K562 treated with DMSO at 1 percent for 48 hours (cell line): Measurements from ENCODE around the gene SYNRG. TPM values are rescaled to one million over a fixed set of nuclear protein-coding genes. Genes with fewer than 3 reads are reported as not detected.

Experiments used
- total RNA-seq: library from RNA; unstranded; fragments of 300-600 nt; gene quantifications from 2 replicates; pipeline ENCODE4 v1.2.3, GENCODE V29; 2022; ENCODE audit warnings: low replicate concordance; ENCODE audit errors: extremely low read depth

The SYNRG gene, protein sequence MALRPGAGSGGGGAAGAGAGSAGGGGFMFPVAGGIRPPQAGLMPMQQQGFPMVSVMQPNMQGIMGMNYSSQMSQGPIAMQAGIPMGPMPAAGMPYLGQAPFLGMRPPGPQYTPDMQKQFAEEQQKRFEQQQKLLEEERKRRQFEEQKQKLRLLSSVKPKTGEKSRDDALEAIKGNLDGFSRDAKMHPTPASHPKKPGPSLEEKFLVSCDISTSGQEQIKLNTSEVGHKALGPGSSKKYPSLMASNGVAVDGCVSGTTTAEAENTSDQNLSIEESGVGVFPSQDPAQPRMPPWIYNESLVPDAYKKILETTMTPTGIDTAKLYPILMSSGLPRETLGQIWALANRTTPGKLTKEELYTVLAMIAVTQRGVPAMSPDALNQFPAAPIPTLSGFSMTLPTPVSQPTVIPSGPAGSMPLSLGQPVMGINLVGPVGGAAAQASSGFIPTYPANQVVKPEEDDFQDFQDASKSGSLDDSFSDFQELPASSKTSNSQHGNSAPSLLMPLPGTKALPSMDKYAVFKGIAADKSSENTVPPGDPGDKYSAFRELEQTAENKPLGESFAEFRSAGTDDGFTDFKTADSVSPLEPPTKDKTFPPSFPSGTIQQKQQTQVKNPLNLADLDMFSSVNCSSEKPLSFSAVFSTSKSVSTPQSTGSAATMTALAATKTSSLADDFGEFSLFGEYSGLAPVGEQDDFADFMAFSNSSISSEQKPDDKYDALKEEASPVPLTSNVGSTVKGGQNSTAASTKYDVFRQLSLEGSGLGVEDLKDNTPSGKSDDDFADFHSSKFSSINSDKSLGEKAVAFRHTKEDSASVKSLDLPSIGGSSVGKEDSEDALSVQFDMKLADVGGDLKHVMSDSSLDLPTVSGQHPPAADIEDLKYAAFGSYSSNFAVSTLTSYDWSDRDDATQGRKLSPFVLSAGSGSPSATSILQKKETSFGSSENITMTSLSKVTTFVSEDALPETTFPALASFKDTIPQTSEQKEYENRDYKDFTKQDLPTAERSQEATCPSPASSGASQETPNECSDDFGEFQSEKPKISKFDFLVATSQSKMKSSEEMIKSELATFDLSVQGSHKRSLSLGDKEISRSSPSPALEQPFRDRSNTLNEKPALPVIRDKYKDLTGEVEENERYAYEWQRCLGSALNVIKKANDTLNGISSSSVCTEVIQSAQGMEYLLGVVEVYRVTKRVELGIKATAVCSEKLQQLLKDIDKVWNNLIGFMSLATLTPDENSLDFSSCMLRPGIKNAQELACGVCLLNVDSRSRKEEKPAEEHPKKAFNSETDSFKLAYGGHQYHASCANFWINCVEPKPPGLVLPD (N-terminal part only)
- total RNA-seq = not detected in 2 replicates

DNA sequence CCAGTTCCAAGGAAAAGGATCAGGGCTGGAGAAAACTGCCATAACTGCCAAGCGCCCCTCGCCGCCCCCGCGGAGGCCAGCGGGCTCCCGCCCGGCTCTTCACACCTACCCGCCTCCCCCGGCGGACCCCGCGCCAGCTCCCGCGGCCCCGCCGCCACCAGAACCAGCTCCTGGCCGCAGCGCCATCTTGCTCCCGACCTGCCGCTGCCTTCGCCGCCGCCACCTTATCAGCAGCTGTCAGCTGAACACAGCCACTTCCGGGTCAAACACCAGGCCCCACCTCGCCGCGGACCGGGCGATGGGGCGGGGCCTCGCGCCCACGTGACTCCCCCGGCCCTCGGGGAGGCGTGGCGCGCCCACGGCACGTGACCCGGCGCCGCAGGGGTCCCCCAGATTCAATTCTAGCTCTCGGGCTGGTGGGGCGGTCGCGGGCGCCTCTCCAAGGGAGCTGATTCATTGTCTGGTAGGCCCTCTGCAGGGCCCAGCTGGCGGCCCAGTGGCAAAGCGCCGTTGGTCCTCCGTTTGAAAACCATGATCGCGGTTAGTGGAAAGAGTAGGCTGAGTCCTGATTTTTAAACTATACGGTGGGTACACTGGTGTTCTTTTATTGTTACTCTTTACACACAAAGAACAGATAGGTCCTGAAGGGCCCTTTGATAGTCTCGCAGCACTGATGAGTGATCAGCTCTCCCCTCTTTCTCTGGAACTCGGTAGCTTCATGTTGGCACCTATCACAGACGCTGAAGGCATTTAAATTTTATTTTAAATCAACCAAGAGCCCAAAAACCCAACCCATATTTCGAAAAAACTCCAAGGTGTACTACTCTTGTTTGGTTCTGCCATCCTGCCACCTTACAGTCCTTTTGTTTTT lies at the start of gene SYNRG:
TSS of gene SYNRG (minus strand) at position 249 of the 871 bp plus-strand sequence. CDS start at position 186, 63 bp downstream.

DNA sequence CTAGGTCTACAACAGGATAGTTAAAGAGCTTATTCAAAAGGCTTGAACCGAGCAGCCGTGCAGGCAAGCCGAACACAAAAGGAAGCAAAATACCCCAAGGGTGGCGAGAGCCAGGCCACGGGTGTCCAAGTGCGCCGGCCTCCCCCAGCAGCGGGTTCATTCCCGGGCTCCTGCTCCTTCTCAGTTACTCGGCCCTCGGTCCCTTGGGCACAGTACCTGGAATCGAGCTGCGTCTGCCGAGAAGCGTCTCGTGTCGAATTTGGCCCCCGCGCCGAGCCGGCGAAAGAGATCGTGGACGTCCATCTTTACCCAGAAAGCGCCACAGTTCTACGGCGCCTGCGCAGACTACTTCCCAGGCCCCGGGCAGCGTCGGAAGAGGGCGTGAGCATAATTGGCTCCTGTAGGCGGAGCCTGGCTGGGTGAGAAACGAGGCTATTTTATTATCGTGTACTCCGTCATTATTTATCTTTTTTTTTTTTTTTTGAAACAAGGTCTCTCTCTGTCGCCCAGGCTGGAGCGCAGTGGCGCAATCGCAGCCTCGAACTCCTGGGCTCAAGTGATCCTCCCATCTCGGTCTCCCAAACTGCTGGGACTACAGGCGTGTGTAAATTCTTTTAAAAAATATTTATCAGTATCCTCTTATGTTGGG lies 34.0 kb upstream of the SYNRG start, which contains the start of gene DDX52:
TSS of gene DDX52 (minus strand) at position 329 of the 649 bp plus-strand sequence. CDS start at position 303, 26 bp downstream.

DNA sequence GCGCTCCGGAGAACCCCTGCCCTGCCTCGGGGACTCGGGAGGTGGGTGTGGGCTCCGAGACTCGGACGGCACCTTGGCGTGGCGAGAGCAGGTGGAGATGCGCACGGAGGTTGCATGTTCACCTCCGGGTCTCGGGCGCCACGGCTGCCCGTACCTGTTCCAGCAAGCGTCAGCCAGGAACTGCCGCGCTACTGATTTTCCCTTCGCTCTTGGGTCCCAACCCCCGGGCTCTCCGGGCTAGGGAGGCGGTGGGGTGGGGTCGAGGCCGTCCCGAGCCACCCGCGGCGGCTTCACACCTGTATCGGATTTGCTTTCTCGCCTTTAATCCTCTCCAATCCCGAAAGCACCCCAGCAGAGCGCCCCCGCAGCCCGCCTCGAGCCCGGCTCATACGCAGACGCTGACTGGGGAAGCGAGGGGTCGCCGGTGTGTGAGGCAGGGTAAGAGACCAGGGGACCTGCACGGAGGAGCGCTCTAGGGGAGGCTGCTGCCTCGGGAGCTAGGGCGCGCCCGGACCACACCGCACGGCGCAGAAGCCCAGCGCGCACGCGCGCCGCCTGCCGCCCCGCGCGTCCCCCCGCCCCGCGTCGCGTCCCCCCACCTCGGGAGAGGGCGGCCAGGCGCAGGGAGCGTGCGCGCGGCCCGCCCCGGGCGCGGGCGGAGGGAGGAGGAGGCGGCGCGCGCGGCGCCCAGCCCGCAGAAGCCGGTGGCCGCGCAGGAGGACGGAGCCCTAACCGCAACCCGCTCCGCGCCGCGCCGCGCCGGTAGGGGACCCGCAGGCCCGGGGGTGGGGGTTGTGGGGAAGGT lies 119.8 kb downstream of the SYNRG start, which contains the start of gene DUSP14:
TSS of gene DUSP14 (plus strand) at position 695 of the 805 bp plus-strand sequence. CDS start 22,382 bp downstream, outside the sequence.

Other genes with a start within 250 kb of the SYNRG start
- gene C17orf78, start 233.4 kb downstream of the SYNRG start, total RNA-seq = not detected in 2 replicates
- gene ACACA, start 202.6 kb downstream of the SYNRG start, total RNA-seq = not detected in 2 replicates
- gene TADA2A, start 202.5 kb downstream of the SYNRG start, total RNA-seq = not detected in 2 replicates
- gene DUSP14, start 119.5 kb downstream of the SYNRG start, total RNA-seq = not detected in 2 replicates
- gene DDX52, start 34.0 kb upstream of the SYNRG start, total RNA-seq = not detected in 2 replicates
- gene HNF1B, start 135.6 kb upstream of the SYNRG start, total RNA-seq = not detected in 2 replicates